ENCODE results near the gene TRIM65. TPM values are rescaled to one million over a fixed set of nuclear protein-coding genes. Genes with fewer than 3 reads are reported as not detected.
"Not testable (repeated sequence)": the region's sequence is repeated elsewhere in the genome, so short reads cannot be mapped to it uniquely, and the experiment has no call there.

TRIM65 gene
- polyA plus RNA-seq, 1 donor = 18.5 TPM

DNA sequence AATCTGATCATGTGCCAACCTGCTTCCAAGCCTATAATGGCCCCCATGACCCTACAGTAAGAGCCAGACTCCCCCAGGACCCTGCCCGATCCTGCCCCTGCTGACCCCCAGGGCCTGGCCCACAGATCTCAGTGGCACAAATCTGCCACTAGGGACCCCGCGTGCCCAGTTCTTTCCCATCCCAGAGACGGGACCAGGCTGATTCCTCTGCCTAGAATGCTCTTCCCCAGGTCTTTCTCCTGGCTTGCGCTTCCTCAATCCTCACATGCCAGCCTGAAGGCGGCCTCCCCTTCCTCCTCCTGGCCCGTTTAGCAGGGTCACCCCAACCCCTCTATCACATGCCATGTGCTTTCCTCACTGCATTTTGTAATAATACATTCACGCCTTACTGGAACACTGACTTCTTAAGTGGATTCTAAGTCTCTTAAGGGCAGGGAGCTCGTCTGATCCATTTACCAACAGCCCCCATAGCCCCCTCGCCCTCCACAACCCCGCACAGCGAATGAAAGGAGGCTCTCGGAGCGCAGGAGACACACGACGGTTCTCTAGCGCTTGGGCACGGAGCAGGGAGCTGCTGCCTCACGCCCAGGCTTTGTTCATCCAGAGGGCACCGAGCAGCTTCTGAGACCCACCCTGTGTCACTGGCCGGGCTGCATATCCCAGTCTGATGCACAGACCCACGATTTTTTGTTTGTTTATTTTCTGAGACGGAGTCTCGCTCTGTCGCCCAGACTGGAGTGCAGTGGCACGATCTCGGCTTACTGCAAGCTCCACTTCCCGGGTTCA, 1.2 kb downstream of the TRIM65 start:
- no peak for DNase-seq

DNA sequence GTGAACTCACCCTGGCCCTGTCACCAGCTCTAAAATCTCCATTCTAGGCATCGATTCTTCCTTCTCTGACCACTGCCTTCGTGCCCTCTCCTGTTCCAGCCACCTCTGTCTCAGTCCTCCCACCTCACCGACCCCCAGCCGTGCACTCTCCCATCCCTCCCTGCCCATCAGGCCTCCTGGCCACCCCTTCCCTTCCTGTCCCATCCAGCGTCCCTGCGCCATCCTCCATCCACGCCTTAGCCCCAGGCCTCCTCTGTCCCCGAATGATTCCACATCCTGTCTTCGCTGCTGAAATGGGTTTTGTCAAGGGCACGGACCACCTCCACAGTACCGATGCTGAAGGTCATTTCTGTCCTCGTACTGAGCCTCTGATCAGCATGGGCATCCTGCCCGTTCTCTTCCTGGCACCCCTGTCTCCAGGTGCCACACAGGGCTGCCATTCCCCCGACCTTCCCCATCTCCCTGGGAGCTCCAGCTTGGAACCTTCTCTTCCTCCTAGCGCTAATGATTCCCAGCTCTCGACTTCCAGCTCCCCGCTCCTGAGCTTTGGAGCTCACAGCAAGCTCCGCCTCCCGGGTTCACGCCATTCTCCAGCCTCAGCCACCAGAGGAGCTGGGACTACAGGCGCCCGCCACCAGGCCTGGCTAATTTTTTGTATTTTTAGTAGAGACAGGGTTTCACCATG, 2.6 kb downstream of the TRIM65 start:
- DNase-seq = no peak

- DNase-seq = no peak
These were observed 3.3 kb downstream of the TRIM65 start for GRCh38 chr17:75893305-75894048.

- DNase-seq = no peak
These were observed 4.1 kb downstream of the TRIM65 start for GRCh38 chr17:75892556-75893224.

DNA sequence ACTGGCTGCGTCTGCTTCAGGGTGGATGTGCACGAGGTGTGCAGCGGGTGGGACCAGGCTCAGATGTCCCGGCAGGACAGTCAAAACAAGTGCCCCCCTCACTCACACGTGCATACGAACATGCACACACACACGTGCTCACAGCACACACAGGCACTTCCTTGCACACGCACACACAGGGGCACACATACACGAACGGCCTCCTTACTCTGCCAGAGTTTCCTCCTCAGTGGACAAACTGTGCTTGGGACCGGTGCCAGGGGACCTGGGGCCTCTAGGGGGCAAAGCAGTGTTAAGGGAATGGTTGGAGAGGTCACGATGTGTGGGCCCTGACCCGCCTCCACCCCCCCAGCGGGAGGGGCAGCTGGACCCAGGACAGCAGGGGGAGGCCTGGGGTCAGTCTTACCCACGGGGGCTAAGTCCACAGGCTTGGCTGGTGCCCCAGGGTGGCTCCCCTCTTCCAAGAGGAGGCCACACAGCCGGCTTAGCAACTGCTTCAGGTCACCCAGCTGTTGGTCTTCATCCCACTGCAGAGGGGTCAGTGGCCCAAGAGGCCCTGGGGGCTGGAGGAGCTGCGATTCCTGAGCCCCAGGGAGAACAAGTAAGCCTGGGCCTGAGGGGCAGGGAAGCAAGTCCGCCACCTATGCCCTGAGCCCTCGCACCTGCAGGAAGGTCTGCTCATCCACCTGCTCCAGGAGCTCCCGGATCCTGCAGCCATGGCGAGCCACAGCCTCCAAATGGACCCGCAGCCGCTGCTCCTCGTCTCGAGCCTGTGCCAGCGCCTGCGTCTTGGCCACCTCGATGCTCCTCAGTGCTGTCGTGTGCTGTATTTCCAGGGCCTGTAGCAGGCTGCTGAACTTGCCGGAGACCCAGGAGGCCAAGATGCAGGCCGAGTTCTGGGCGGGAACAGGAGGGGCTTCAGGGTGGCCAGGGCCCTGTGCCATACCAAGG, 4.9 kb downstream of the TRIM65 start:
- no peak for DNase-seq

DNA sequence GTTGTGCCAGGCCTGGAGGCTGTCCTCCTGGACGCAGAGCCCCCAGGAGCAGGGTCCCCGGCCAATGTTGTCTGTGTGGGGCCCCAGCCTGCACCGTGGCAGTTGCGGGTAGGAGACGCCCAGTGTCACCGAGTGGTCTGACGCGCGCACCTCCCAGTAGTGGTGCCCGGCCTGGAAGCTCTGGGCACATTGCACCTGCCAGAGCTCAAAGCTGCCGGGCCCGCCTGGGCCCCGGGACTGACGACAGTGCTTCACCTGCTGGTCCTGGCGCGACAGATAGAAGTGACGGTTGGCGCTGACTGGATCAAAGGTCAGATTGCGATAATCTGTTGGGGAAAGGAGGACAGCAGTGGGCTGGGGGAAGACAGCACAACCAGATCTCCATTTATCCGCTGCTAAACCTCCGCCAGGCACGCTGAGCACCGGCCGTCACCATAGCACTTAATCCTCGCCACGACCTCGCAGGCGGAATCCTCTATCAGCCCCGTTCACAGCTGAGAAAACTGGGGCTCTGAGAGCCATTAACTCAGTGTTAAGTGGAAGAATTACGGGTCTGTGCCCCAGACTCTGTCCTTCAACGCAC, 5.6 kb downstream of the TRIM65 start:
- no peak for DNase-seq

GRCh38 chr17:75889454-75889853, 7.3 kb downstream of the TRIM65 start:
- DNase-seq = no peak

DNA sequence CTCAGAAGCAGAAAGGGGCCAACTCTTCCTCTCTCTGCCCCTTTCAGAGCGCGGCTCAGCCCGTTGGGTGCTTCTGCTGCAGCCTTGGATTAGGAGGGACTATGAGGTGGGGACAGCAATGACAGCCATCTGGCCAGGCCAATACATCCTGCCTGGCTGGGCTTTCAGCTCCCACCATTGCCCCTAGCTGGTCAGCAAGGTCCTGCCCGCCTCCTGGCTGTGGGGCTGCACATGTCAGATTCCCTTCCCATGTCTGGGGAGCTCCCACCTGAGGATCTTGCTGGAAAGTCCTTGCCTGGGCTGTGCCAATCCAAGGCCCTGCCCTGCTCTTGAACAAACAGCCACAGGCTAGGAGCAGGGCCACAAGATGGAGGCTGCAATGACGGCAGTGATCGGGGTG, 8.3 kb downstream of the TRIM65 start:
- DNase-seq = no peak

DNA sequence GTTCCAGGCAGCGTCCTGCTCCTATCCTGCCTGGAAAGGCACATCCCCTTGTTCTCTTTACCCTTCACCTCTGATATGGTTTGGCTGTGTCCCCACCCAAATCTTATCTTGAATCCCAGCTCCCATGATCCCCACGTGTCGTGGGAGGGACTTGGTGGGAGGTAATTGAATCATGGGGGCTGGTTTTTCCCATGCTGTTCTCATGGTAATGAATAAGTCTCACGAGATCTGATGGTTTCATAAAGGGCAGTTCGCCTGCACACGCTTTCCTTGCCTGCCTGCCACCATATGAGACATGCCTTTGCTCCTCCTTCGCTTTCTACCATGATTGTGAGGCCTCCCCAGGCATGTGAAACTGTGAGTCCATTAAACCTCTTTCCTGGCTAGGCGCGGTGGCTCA, 10.9 kb downstream of the TRIM65 start:
- not testable (repeated sequence) for DNase-seq

DNA sequence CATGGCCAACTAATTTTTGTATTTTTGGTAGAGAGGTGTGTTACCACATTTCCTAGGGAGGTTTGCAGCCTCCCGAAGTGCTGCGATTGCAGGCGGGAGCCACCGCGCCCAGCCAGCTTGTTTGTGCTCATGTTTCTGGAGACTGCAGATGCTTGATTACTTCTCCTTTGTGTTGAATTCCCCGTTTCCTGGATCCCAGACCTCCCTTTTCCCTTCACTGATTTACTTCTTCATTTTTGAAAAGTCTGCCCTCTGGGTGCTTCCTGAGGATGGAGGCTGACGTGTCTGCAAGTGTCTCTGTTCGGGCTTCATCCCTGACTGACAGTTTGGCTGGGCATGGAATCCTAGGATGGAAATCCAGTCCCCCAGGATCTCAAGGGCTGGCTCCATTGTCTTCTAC, 11.3 kb downstream of the TRIM65 start:
- no peak for DNase-seq

GRCh38 chr17:75881678-75882454, 14.9 kb downstream of the TRIM65 start:
- no peak for DNase-seq

- DNase-seq = no peak
These were observed 16.5 kb downstream of the TRIM65 start for GRCh38 chr17:75880266-75880665.

DNA sequence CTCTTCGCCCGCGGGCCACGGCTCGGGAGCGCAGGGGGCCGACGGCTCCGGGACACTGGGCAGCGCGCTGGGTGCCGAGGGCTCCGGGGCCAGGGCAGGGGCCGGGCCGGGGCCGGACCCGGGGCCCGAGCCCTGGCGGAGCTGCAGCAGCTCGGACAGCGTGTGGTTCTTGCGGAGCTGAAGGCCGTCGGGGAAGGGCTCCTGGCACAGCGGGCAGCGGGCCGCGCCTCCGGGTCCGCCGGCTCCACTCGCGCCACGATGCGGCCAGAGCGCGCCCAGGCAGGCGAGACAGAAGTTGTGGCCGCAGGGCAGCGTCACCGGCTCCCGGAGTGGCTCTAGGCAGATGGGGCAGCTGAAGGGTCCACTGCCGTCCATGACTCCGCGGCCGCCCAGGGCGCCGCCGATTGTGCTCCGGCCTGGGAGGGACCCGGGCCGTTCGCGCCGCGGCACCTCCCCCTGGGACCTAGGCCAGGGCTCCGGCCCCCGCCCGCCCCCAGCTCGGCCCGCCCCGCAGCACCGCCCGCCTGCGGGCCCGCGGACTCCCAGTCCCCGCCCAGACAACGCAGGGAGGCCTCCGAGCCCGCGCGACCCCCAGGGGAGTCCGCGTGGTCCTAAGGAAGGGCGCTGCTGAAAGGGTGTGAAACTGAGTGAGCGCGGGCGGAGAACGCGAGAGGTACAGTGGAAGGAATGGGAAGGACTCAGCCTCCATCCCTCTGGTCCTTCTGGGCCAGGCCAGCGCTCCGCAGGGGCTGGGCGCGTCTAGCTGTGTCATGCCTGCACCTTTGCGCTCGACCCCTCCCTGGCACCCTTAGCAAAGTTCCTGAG, 18.4 kb downstream of the TRIM65 start, which contains the start of gene TRIM47:
TSS of gene TRIM47 (minus strand) at position 408 of the 825 bp plus-strand sequence. CDS start at position 375, 33 bp downstream.
- DNase-seq = peak; percentile 81

DNA sequence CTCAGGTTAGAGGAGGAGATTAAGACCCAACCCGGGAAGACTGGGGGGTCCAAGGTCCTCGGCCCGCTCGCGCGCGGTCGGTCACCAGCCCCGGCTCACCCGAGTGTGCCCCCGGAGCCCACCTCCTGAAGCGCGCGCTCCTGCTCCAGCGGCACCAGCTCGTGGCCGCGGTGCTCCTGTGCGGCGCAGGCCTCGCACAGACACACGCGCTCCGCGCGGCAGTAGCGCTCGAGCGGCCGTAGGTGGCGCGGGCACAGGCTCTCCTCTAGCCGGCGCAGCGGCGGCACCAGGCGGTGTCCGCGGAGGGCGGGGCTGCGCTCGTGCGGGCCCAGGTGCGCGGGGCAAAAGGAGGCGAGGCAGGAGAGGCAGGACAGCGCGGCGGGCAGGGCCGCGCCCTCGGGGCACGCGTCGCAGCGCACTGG, 19.0 kb downstream of the TRIM65 start:
- peak; percentile 79 for DNase-seq

DNA sequence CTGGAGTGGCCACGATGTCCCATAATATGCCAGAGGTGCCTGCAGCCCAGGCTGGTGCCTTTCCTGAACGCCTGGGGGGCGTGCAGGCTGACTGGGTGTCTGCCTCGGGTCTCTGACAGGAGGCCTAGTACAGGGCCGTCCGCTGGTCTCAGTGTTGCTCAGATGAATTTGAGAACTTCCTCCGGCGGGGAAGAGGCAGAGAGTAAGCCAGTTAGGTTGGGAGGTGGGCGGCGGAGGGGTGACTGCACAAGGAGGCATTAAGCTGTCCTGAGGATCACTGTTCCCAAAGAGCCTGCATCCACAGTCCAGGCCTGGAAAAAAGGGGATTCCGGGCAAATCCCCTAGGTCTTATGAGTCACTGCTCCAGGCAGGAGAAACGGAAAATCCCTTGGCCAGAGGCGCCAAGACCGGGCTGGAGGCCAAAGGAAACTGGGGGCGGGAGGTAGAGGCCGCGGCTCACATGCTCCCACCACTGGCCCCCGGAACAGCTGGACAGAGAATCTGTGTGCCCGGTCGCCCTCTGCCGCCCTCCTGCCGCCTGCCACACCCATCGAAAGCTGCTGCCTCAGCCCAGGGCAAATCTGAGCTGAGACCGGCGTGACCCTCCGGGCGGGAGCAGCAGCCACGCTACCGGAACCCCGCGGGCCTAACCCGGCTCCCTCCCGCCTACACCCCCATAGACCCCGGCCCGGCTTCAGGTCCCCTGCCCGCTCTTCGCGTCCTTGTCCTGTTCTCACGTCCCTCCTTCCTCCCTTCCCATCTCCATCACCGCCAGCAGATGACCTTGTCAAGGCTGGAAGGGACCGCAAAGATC, 19.6 kb downstream of the TRIM65 start:
- peak; percentile 98 for DNase-seq

DNA sequence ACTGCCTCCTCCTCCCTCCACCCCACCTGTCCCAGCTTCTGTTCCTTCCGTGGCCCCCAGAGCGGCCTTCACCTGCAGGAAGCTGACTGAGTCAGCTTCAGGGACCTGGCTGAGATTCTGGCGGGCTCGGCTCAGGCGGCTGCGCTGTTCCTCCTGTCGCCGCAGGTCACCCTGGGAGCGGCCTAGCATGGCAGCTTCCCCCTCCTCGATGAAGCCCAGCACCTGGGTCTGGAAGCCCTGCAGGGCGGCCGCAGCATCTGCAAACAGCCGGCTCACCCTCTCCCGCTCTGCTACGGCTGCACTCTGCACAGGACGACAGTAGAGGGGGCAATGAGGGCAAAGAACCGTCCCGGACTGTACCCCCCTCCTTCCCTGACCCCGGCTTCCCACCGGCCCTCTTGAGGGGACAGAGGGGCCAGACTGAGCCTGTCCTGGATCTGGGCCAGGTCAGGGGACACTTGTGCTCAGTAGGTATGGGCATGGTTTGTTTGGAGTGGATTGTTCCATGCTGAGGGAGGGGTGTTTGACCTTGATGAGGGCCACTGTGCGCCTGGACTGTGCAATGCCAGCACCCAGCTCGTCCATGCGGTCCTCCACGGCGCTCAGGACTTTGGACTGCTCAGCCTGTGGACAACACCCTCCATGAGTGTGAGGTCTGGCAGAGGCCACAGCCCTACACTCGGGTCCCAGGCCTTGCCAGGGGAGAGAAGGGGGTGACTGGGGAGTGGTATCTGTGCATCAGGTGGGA, 20.4 kb downstream of the TRIM65 start:
- DNase-seq = no peak

DNA sequence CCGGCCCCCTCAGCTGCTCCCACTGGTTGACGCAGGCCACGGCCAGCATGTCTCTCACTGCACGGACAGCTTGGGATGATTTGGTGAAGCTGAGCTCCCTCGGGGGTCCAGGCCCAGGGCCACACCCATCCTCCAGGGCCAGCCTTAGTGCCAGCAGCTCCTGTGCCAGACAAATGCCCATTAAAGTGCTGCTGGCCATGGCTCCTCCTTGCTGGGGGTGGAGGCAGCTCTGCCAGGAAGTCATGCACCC, 20.9 kb downstream of the TRIM65 start:
- DNase-seq = no peak
